MCF 10A (cell line): ENCODE results near the gene UBIAD1. TPM values are rescaled to one million over a fixed set of nuclear protein-coding genes. Genes with fewer than 3 reads are reported as not detected.
"Not testable (repeated sequence)": the region's sequence is repeated elsewhere in the genome, so short reads cannot be mapped to it uniquely, and the experiment has no call there.

Experiments used
- BruUV-seq: library from RNA; stranded (reverse); fragments of 400-500 nt; replicated peaks from 2 replicates; lab custom pipeline; 2021; lab: Mats Ljungman, UMichigan
- CTCF ChIA-PET: fragments of 300-600 bp; sonication (Branson Sonifier 250); formaldehyde crosslinking; extraction: SDS; loops from one replicate; lab custom pipeline; 2021; ENCODE audit warnings: antibody characterized with exemption, inconsistent platforms; lab: Yijun Ruan, JAX
- POLR2A ChIA-PET: fragments of 300-600, 350-650 bp; sonication (Branson Sonifier 250); formaldehyde crosslinking; extraction: SDS; loops from one replicate; lab custom pipeline; 2020; ENCODE audit warnings: antibody characterized with exemption, inconsistent platforms; lab: Yijun Ruan, JAX
- DNase-seq: peaks from one replicate; pipeline ENCODE4 v3.0.0-alpha.2; 2018; ENCODE audit not compliant: unreplicated experiment
- H3K27ac Mint-ChIP-seq: one replicate; pipeline ENCODE4 v1.8.0; 2022; ENCODE audit warnings: mild to moderate bottlenecking, low read depth, mixed read lengths; ENCODE audit not compliant: unreplicated experiment
- H3K27me3 Mint-ChIP-seq: one replicate; pipeline ENCODE4 v1.8.0; 2022; ENCODE audit warnings: mixed read lengths; ENCODE audit not compliant: insufficient read depth, unreplicated experiment
- H3K36me3 Mint-ChIP-seq: one replicate; pipeline ENCODE4 v1.8.0; 2022; ENCODE audit warnings: mild to moderate bottlenecking, moderate library complexity, mixed read lengths; ENCODE audit not compliant: insufficient read depth, unreplicated experiment
- H3K4me1 Mint-ChIP-seq: one replicate; pipeline ENCODE4 v1.8.0; 2022; ENCODE audit warnings: mixed read lengths; ENCODE audit not compliant: insufficient read depth, unreplicated experiment
- H3K4me3 Mint-ChIP-seq: one replicate; pipeline ENCODE4 v1.8.0; 2022; ENCODE audit warnings: mild to moderate bottlenecking, moderate library complexity, mixed read lengths; ENCODE audit not compliant: unreplicated experiment
- H3K9me3 Mint-ChIP-seq: one replicate; pipeline ENCODE4 v1.8.0; 2022; ENCODE audit warnings: mixed read lengths; ENCODE audit not compliant: unreplicated experiment
- intact Hi-C: fragments of 100-400 bp; cut with micrococcal nuclease; formaldehyde crosslinking; loops from 2 replicates; pipeline ENCODE4 v1.14.1; 2022
- total RNA-seq: library from RNA; stranded (reverse); gene quantifications from 2 replicates; pipeline ENCODE4 v1.2.3, GENCODE V29; 2022
- TF ChIP-seq, protein P1 (sequence below): fragments of 200-600 bp; IDR thresholded peaks from one replicate; pipeline ENCODE4 v1.8.0; 2022; ENCODE audit warnings: antibody characterized with exemption, mild to moderate bottlenecking; ENCODE audit not compliant: unreplicated experiment

The UBIAD1 gene
- total RNA-seq, 1 experiment from 2014 or later, result 23.2 TPM

GRCh38 chr1:11256299-11256698 is 16.7 kb upstream of the UBIAD1 start:
- no peak overlapping the region for H3K4me3 Mint-ChIP-seq
- H3K27ac Mint-ChIP-seq, result no peak overlapping the region
- peaks cover 64% of the 10 kb centered on the region for H3K36me3 Mint-ChIP-seq
- H3K9me3 Mint-ChIP-seq, result no peaks in the 10 kb centered on the region
- DNase-seq, result no peak
- intact Hi-C loops, result no loop called here
- TF ChIP-seq, protein P1, sequence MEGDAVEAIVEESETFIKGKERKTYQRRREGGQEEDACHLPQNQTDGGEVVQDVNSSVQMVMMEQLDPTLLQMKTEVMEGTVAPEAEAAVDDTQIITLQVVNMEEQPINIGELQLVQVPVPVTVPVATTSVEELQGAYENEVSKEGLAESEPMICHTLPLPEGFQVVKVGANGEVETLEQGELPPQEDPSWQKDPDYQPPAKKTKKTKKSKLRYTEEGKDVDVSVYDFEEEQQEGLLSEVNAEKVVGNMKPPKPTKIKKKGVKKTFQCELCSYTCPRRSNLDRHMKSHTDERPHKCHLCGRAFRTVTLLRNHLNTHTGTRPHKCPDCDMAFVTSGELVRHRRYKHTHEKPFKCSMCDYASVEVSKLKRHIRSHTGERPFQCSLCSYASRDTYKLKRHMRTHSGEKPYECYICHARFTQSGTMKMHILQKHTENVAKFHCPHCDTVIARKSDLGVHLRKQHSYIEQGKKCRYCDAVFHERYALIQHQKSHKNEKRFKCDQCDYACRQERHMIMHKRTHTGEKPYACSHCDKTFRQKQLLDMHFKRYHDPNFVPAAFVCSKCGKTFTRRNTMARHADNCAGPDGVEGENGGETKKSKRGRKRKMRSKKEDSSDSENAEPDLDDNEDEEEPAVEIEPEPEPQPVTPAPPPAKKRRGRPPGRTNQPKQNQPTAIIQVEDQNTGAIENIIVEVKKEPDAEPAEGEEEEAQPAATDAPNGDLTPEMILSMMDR, result no peak
- CTCF ChIA-PET, result interaction anchor here (1.5 to 4.5 kb wide), 2 partner anchors 14 to 389 kb away, joined by 6 to 27 read pairs; no protein-coding TSS in a partner anchor
- POLR2A ChIA-PET, result interaction anchor here (1.3 kb wide), 1 partner anchor 17 kb away, joined by 3 read pairs; no protein-coding TSS in a partner anchor
- BruUV-seq, result no TSS peak
- H3K4me1 Mint-ChIP-seq, result no peaks in the 10 kb centered on the region
- no peaks in the 10 kb centered on the region for H3K27me3 Mint-ChIP-seq

DNA sequence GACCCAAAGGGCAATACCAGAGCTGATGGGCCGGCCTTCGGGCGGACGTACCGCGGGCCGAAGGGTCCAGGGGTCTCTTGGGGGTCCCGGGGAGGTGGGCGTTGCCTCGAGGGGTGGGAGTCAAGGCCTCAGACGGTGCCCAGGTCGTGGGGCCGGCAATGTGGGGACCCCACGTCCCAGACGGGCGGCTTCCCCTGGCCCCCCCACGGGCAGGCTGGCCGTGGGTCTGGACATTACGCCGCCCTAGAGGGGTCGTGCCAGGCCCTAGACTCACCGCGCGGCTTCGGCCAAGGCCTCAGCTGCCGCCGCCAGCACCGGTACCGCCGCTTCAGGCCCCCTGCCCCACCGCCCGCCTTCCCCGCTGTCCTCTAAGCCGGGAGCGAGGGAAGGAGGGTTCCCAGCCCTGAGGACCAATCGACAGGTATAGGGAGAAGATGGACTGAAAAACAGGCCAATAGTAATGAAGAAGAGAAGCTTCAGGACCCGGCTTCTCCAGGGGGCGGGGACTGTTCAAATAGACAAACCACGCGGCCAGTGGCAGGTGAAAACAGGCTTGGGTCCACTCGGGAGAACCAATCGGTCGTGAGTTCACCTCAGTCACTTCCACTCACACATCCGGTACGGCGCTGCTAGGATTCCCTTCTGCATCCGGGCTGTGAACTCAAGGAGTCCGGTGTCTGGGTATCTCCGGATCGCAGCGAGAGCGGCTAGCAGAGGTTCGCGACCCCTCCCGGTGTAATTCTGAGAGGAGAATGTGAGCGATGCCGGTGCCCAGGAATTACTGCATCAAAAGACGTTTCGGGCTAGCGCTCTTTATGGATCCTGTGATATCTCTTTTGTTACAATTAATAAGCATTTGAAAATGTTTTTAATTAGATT is 10.6 kb upstream of the UBIAD1 start, which contains the start of gene MTOR:
MTOR (minus strand) TSS at position 381 of the 879 bp plus-strand sequence. CDS start 3,142 bp downstream, outside the sequence.
- TF ChIP-seq, protein P1, result peak; percentile 17
- CTCF ChIA-PET, result interaction anchor here (0.6 to 1.6 kb wide), 9 partner anchors 9 to 457 kb away, joined by 3 to 18 read pairs (median 3); partner anchors contain the start of gene UBIAD1
- Mint-ChIP-seq H3K4me1 (no peaks in the 10 kb centered on the region), H3K27me3 (no peaks in the 10 kb centered on the region), H3K4me3 (peak within 1 kb of the TSS; percentile 95), H3K36me3 (peaks cover 24% of the 10 kb centered on the region), H3K27ac (peak within 1 kb of the TSS; percentile 86), H3K9me3 (no peaks in the 10 kb centered on the region)
- POLR2A ChIA-PET, result interaction anchor here (0.5 to 3.7 kb wide), 35 partner anchors 10 to 1010 kb away, joined by 3 to 77 read pairs (median 5); partner anchors contain the start of genes AGTRAP, EXOSC10, FBXO2 and FBXO6
- intact Hi-C loops, result no loop called here
- no TSS peak for BruUV-seq
- peak; percentile 100 for DNase-seq

DNA sequence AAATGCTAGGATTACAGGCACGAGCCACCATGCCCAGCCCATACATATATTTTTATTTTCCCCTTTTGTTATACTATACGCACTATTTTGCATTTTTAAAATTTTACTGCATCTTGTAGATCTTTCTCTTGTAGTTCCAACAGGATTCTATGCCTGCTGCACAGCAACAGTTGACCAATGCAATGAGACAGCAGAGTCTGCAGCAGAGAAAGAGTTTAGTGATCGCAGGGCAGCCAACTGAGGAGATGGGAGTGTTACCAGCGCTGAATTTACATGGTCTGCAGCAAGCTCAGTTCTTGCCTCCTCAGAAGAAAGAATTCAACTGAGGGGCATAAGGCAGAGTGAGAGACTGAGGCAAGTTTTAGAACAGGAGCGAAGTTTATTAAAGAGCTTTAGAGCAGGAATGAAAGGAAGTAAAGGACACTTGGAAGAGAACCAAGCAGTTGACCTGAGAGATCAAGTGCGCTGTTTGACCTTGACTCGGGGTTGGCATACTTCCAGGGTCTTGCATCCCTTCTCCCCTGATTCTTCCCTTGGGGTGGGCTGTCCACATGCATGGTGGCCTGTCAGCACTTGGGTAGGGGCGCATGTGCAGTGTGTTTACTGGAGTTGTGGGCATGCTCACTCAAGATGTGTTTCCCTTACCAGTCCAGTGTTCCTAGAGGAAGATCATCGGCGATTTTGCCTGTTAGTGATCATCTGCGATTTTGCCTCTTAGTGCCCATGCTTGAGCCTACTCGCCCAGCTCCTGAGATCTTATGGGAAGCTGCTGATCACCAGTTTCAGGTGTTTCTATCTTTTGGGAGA is 6.5 kb upstream of the UBIAD1 start:
- Mint-ChIP-seq H3K4me1 (no peaks in the 10 kb centered on the region), H3K36me3 (peaks cover 6% of the 10 kb centered on the region), H3K9me3 (no peaks in the 10 kb centered on the region), H3K27me3 (no peaks in the 10 kb centered on the region), H3K27ac (no peak overlapping the region), H3K4me3 (no peak overlapping the region)
- CTCF ChIA-PET, result interaction anchor here (1.5 to 1.7 kb wide), 2 partner anchors 13 to 25 kb away, joined by 4 to 5 read pairs; no protein-coding TSS in a partner anchor
- no TSS peak for BruUV-seq
- POLR2A ChIA-PET, result interaction anchor here (0.7 to 1.4 kb wide), 2 partner anchors 12 to 20 kb away, joined by 3 read pairs; no protein-coding TSS in a partner anchor
- TF ChIP-seq, protein P1, result no peak
- no peak for DNase-seq
- intact Hi-C loops, result no loop called here

GRCh38 chr1:11267350-11268337 is 5.4 kb upstream of the UBIAD1 start:
- peak; percentile 14 for DNase-seq
- ChIA-PET POLR2A (interaction anchor here (0.7 to 1.4 kb wide), 3 partner anchors 13 to 207 kb away, joined by 3 read pairs; no protein-coding TSS in a partner anchor), CTCF (interaction anchor here (1.5 to 1.7 kb wide), 2 partner anchors 15 to 26 kb away, joined by 4 to 5 read pairs; no protein-coding TSS in a partner anchor)
- H3K27ac Mint-ChIP-seq, H3K4me3 Mint-ChIP-seq, intact Hi-C loops, H3K4me1 Mint-ChIP-seq, H3K9me3 Mint-ChIP-seq, H3K36me3 Mint-ChIP-seq, BruUV-seq, H3K27me3 Mint-ChIP-seq: not testable (repeated sequence)
